Esophagus muscularis mucosa (tissue), 4 donors: ENCODE results near the gene CEP350. TPM values are rescaled to one million over a fixed set of nuclear protein-coding genes. Genes with fewer than 3 reads are reported as not detected.

Experiments used
- DNase-seq: peaks from one replicate; pipeline ENCODE4 v3.0.0-alpha.2; 2017; ENCODE audit errors: extremely low spot score
- H3K27ac ChIP-seq, 4 donors: fragments of 200-600 bp; sonication (generic); replicated peaks in 1 of 4; 1 replicate in 3 of 4; 2 replicates in 1 of 4; pipeline ENCODE4 v1.5.1; 2016 to 2019; ENCODE audit warnings: mild to moderate bottlenecking in 1 of 4
- H3K27me3 ChIP-seq, 4 donors: fragments of 200-600 bp; sonication (generic); one replicate each; pipeline versions ENCODE4 v1.5.1 to v1.6.0; 2016 to 2019
- H3K36me3 ChIP-seq, 4 donors: fragments of 200-600 bp; sonication (generic); one replicate each; pipeline ENCODE4 v1.5.1; 2016 to 2019
- H3K4me1 ChIP-seq, 4 donors: fragments of 200-600 bp; sonication (generic); one replicate each; pipeline ENCODE4 v1.5.1; 2016 to 2019
- H3K4me3 ChIP-seq, 4 donors: fragments of 200-600 bp; sonication (generic); 1 replicate in 2 of 4; 2 replicates in 2 of 4; pipeline ENCODE4 v1.5.1; 2016 to 2019; ENCODE audit warnings: mild to moderate bottlenecking in 4 of 4, moderate library complexity in 1 of 4
- H3K9me3 ChIP-seq, 4 donors: fragments of 200-600 bp; sonication (generic); 1 replicate in 3 of 4; 2 replicates in 1 of 4; pipeline ENCODE4 v1.5.1; 2016 to 2019
- CTCF ChIP-seq, 3 experiments: fragments of 200-600 bp in 2 of 3; fragments of 450-650 bp in 1 of 3; sonication (generic) in 2 of 3; IDR thresholded peaks; one replicate each; pipeline ENCODE4 v1.5.1; 2017 to 2019; ENCODE audit warnings: antibody characterized with exemption in 3 of 3, mild to moderate bottlenecking in 2 of 3, moderate library complexity in 1 of 3
- EP300 ChIP-seq: sonication (generic); formaldehyde crosslinking; IDR thresholded peaks from one replicate; pipeline ENCODE4 v1.6.1; 2017; ENCODE audit warnings: antibody characterized with exemption
- POLR2A ChIP-seq: fragments of 450-650 bp; IDR thresholded peaks from one replicate; pipeline ENCODE4 v1.6.1; 2017; ENCODE audit warnings: antibody characterized with exemption, moderate library complexity, mild to moderate bottlenecking, low read depth
- POLR2AphosphoS5 ChIP-seq, 2 donors: sonication (generic); formaldehyde crosslinking; IDR thresholded peaks; one replicate each; pipeline ENCODE4 v1.6.1; 2017; ENCODE audit warnings: antibody characterized with exemption in 2 of 2
- WGBS: methylation state at CpG from one replicate; pipeline ENCODE4 v1.1.5; 2018; 5-methylcytosine and 5-hydroxymethylcytosine counted together
- intact Hi-C: fragments of 100-400 bp; cut with DNase I; formaldehyde crosslinking; loops from one replicate; pipeline ENCODE4 v1.15.1; 2023
- total RNA-seq, 4 donors: library from RNA; depleted of rRNA; stranded (reverse); fragments of >200 nt; gene quantifications; one replicate each; pipeline versions ENCODE4 v1.1.0 to v1.2.1, GENCODE V29; 2016

The CEP350 gene
- total RNA-seq, 4 donors from 2014 or later = 61.0 to 80.6 (median 65.1) TPM

- Histone ChIP-seq H3K9me3 (no peaks in the 10 kb centered on the region), H3K36me3 (peaks cover 31 to 94% (median 63%) of the 10 kb centered on the region in 4 donors), H3K4me1 (no peaks in the 10 kb centered on the region), H3K4me3 (no peak overlapping the region), H3K27me3 (no peaks in the 10 kb centered on the region), H3K27ac (no peak overlapping the region)
- intact Hi-C loops = no loop called here
- DNase-seq = no peak
- 89% methylated on average over 5 of the region's 5 CpGs for WGBS
- TF ChIP-seq CTCF (IDR thresholded peaks at IDR 0.05) (no peak), POLR2AphosphoS5 (IDR thresholded peaks at IDR 0.05) (no peak), EP300 (no peak), POLR2A (no peak)
These were observed 117.1 kb downstream of the CEP350 start for GRCh38 chr1:180071759-180072158.

GRCh38 chr1:180080439-180080838 is 125.8 kb downstream of the CEP350 start:
- Histone ChIP-seq H3K9me3 (no peaks in the 10 kb centered on the region), H3K4me1 (no peaks in the 10 kb centered on the region), H3K27ac (no peak overlapping the region), H3K36me3 (peaks cover 34 to 94% (median 73%) of the 10 kb centered on the region in 4 donors), H3K27me3 (no peaks in the 10 kb centered on the region), H3K4me3 (no peak overlapping the region)
- no peak for DNase-seq
- intact Hi-C loops = loop anchor here (10.0 kb wide), 1 partner anchor 186 kb away; no protein-coding TSS in a partner anchor
- no peak for TF ChIP-seq POLR2A
- TF ChIP-seq POLR2AphosphoS5 (IDR thresholded peaks at IDR 0.05) = no peak
- no peak for TF ChIP-seq CTCF (IDR thresholded peaks at IDR 0.05)
- no peak for TF ChIP-seq EP300
- 86% methylated on average over 1 of the region's 1 CpG for WGBS

GRCh38 chr1:180081474-180081873 is 126.9 kb downstream of the CEP350 start:
- H3K27ac ChIP-seq = no peak overlapping the region
- intact Hi-C loops = loop anchor here (10.0 kb wide), 1 partner anchor 187 kb away; no protein-coding TSS in a partner anchor
- 78% methylated on average over 2 of the region's 2 CpGs for WGBS
- no peaks in the 10 kb centered on the region for H3K9me3 ChIP-seq
- TF ChIP-seq POLR2A (no peak), EP300 (no peak), POLR2AphosphoS5 (IDR thresholded peaks at IDR 0.05) (no peak), CTCF (IDR thresholded peaks at IDR 0.05) (no peak)
- H3K4me1 ChIP-seq = no peaks in the 10 kb centered on the region
- no peak overlapping the region for H3K4me3 ChIP-seq
- peaks cover 23 to 92% (median 70%) of the 10 kb centered on the region in 4 donors for H3K36me3 ChIP-seq
- DNase-seq = no peak
- no peaks in the 10 kb centered on the region for H3K27me3 ChIP-seq

GRCh38 chr1:180083164-180083563 is 128.6 kb downstream of the CEP350 start:
- DNase-seq = no peak
- intact Hi-C loops = loop anchor here (10.0 kb wide), 1 partner anchor 188 kb away; no protein-coding TSS in a partner anchor
- Histone ChIP-seq H3K4me3 (no peak overlapping the region), H3K27ac (no peak overlapping the region), H3K4me1 (no peaks in the 10 kb centered on the region), H3K36me3 (peaks cover 18 to 86% (median 58%) of the 10 kb centered on the region in 4 donors), H3K27me3 (no peaks in the 10 kb centered on the region), H3K9me3 (no peaks in the 10 kb centered on the region)
- WGBS = 63% methylated on average over 1 of the region's 1 CpG
- TF ChIP-seq EP300 (no peak), POLR2A (no peak), CTCF (IDR thresholded peaks at IDR 0.05) (no peak), POLR2AphosphoS5 (IDR thresholded peaks at IDR 0.05) (no peak)

GRCh38 chr1:180084867-180085266 is 130.3 kb downstream of the CEP350 start:
- intact Hi-C loops = loop anchor here (10.0 kb wide), 1 partner anchor 190 kb away; no protein-coding TSS in a partner anchor
- Histone ChIP-seq H3K36me3 (peaks cover 18 to 76% (median 53%) of the 10 kb centered on the region in 4 donors), H3K27me3 (no peaks in the 10 kb centered on the region), H3K4me1 (no peaks in the 10 kb centered on the region), H3K27ac (no peak overlapping the region), H3K4me3 (no peak overlapping the region), H3K9me3 (no peaks in the 10 kb centered on the region)
- no peak for TF ChIP-seq EP300
- no peak for TF ChIP-seq CTCF (IDR thresholded peaks at IDR 0.05)
- 94% methylated on average over 1 of the region's 1 CpG for WGBS
- no peak for DNase-seq
